ENCODE measurements around the gene LRTM2. TPM values are rescaled to one million over a fixed set of nuclear protein-coding genes. Genes with fewer than 3 reads are reported as not detected.
A peak's percentile ranks its signal among the peaks of the same experiment; 100 is the strongest.

Gene LRTM2
- total RNA-seq, 1 donor, result not detected

DNA sequence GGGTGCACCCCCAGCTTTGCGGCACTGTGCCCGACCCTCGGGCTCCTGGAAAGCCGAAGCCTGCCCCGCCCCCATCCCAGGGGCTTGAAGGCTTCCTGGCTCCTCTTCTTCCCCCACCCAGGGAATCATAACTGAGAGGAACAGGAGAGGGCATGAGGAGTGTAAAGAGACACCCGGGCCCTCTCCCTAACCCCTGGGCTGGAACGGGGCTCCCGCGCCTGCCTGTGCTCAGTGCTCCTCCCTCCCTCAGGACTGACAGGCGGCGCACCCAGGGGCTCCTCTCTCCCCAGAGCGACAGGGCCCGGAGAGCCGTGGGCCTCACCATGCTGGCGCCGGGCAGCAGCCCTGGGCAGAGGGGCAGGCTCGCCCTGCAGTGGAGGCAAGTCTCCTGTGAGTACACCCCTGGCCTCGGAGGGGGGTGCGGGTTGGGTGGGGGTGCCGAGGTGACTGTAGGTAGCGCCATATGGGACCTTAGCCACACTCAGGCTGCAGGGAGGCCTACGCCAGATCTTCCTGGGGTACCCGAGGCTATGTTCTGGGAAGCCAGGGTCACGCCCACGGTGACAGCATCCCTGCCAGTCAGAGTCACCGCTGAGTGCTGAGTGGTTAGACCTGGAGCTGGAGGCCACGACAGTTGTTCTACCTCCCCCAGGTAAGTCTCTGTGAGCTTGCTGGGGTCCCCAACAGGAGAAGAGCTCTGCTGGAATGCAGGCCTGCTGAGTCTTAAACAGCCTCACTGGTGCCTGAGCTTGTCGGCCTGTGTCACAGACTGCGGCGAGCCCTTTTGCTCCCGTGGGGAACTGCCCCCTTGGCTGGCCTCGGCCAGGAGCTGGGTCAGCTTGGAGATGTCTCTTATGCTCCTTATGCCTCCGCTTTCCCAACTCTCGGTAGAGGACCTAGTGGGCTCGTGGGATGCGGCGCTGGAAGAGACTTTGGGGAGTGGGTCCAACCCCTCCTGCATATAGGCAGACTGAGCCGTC lies 7.8 kb downstream of the LRTM2 start:
- no peak overlapping the region for H3K27ac ChIP-seq (ENCODE audit: low read depth, low read length)
- H3K36me3 ChIP-seq (ENCODE audit: insufficient read depth, low read length), result no peaks in the 10 kb centered on the region
- no peak overlapping the region for H3K4me2 ChIP-seq (ENCODE audit: insufficient read depth, low read length)
- H3K79me2 ChIP-seq (ENCODE audit: insufficient read depth, low read length), result no peaks in the 10 kb centered on the region
- TF ChIP-seq, protein P1, sequence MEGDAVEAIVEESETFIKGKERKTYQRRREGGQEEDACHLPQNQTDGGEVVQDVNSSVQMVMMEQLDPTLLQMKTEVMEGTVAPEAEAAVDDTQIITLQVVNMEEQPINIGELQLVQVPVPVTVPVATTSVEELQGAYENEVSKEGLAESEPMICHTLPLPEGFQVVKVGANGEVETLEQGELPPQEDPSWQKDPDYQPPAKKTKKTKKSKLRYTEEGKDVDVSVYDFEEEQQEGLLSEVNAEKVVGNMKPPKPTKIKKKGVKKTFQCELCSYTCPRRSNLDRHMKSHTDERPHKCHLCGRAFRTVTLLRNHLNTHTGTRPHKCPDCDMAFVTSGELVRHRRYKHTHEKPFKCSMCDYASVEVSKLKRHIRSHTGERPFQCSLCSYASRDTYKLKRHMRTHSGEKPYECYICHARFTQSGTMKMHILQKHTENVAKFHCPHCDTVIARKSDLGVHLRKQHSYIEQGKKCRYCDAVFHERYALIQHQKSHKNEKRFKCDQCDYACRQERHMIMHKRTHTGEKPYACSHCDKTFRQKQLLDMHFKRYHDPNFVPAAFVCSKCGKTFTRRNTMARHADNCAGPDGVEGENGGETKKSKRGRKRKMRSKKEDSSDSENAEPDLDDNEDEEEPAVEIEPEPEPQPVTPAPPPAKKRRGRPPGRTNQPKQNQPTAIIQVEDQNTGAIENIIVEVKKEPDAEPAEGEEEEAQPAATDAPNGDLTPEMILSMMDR (IDR thresholded peaks at IDR 0.05; ENCODE audit: extremely low read depth, low read depth, low read length), result no peak
- H3K9me3 ChIP-seq (ENCODE audit: low read depth, low read length), result no peaks in the 10 kb centered on the region
- H3K4me3 ChIP-seq (ENCODE audit: insufficient read depth, low read length), result no peak overlapping the region
- H3K27me3 ChIP-seq (ENCODE audit: insufficient read depth, low read length), result peaks cover 43% of the 10 kb centered on the region
- peaks cover 3% of the 10 kb centered on the region for H4K20me1 ChIP-seq (ENCODE audit: insufficient read depth, low read length)
- DNase-seq (ENCODE audit: insufficient read length, low spot score, missing footprints), result no peak
- H3K4me1 ChIP-seq (ENCODE audit: insufficient read depth, low read length), result no peaks in the 10 kb centered on the region
- H2AFZ ChIP-seq (ENCODE audit: low read length), result no peak overlapping the region

DNA sequence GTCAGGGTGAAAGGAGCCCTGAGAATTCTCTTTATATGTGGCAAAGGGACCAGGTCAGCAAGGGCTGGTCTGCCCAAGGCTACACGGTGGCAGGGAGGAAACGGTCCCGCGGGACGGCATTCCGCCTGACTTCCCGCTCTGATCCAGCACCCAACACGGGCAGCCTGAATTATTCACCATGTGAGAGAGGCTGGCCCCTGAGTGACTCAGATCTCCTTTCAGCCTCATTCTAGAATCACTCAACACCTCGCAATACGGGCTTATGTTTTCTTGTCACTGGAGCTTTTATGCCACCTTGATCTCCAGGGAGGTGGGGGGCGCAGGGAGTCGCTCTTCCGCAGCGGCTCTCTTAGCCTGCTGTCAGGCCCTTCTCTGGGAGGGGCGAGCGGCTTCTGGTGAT lies 8.5 kb downstream of the LRTM2 start:
- H2AFZ ChIP-seq (ENCODE audit: low read length), result no peak overlapping the region
- H3K27me3 ChIP-seq (ENCODE audit: insufficient read depth, low read length), result peaks cover 41% of the 10 kb centered on the region
- H4K20me1 ChIP-seq (ENCODE audit: insufficient read depth, low read length), result peaks cover 3% of the 10 kb centered on the region
- no peaks in the 10 kb centered on the region for H3K4me1 ChIP-seq (ENCODE audit: insufficient read depth, low read length)
- TF ChIP-seq, protein P1 (IDR thresholded peaks at IDR 0.05; ENCODE audit: extremely low read depth, low read depth, low read length), result no peak
- no peaks in the 10 kb centered on the region for H3K79me2 ChIP-seq (ENCODE audit: insufficient read depth, low read length)
- DNase-seq (ENCODE audit: insufficient read length, low spot score, missing footprints), result no peak
- H3K9me3 ChIP-seq (ENCODE audit: low read depth, low read length), result no peaks in the 10 kb centered on the region
- no peak overlapping the region for H3K4me2 ChIP-seq (ENCODE audit: insufficient read depth, low read length)
- no peak overlapping the region for H3K27ac ChIP-seq (ENCODE audit: low read depth, low read length)
- H3K36me3 ChIP-seq (ENCODE audit: insufficient read depth, low read length), result no peaks in the 10 kb centered on the region
- H3K4me3 ChIP-seq (ENCODE audit: insufficient read depth, low read length), result no peak overlapping the region

DNA sequence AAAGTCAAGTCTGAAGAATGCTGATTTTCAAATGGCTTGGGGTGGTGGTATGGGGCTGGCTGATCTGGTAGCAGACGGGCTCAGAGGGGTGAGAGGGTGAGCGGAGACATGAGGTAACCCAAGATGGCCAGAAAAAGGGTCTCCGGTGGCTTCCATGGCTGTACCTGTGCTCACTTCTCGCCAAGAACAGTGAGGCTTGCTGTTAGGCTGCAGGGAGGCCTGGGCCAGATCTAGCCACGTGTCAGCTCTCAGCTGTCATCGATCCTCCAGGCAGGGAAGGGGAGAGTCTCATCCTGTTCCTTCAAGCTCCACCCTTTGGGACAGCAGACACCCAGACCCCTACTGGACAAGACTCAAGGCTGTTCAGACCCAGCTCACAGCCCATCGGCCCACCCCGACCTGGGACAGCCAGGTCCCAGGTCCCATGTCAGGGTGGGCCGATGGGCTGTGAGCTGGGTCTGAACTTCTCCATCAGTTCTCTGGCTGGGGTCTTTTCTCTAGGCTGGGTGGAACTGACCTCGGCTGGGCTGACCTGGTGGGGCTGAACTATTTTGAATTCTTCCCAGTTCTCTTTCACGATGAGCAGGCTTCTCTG lies 9.0 kb downstream of the LRTM2 start:
- DNase-seq (ENCODE audit: insufficient read length, low spot score, missing footprints), result peak; percentile 77
- Histone ChIP-seq H4K20me1 (ENCODE audit: insufficient read depth, low read length) (peaks cover 3% of the 10 kb centered on the region), H3K36me3 (ENCODE audit: insufficient read depth, low read length) (no peaks in the 10 kb centered on the region), H3K4me1 (ENCODE audit: insufficient read depth, low read length) (no peaks in the 10 kb centered on the region), H3K4me3 (ENCODE audit: insufficient read depth, low read length) (no peak overlapping the region), H3K27me3 (ENCODE audit: insufficient read depth, low read length) (peaks cover 39% of the 10 kb centered on the region), H3K27ac (ENCODE audit: low read depth, low read length) (no peak overlapping the region), H3K9me3 (ENCODE audit: low read depth, low read length) (no peaks in the 10 kb centered on the region), H2AFZ (ENCODE audit: low read length) (no peak overlapping the region), H3K4me2 (ENCODE audit: insufficient read depth, low read length) (no peak overlapping the region), H3K79me2 (ENCODE audit: insufficient read depth, low read length) (no peaks in the 10 kb centered on the region)
- TF ChIP-seq, protein P1 (IDR thresholded peaks at IDR 0.05; ENCODE audit: extremely low read depth, low read depth, low read length), result no peak

DNA sequence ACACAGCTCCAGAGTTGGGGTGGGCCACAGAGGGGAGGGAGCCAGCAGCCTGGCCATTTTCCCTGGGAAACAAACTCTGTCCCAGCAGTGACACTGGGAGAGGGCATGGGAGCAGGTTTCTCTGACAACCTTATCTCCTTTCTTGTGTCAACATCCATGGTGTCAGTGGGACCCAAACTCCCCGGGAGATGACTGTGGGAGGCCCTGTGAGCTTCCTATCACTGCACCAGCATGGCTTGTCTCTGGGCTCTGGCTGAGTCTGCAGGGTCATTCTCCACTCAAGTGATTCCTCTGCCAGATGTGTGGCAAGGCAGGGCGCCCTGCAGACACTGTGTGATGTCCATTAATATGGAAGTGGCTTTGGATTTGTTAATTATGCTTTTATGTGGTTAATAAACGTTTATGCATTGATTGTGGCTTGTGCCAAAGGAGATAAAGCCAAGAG lies 10.1 kb downstream of the LRTM2 start:
- H3K4me3 ChIP-seq (ENCODE audit: insufficient read depth, low read length), result no peak overlapping the region
- TF ChIP-seq, protein P1 (IDR thresholded peaks at IDR 0.05; ENCODE audit: extremely low read depth, low read depth, low read length), result no peak
- no peak overlapping the region for H3K27ac ChIP-seq (ENCODE audit: low read depth, low read length)
- no peak overlapping the region for H2AFZ ChIP-seq (ENCODE audit: low read length)
- peaks cover 35% of the 10 kb centered on the region for H3K27me3 ChIP-seq (ENCODE audit: insufficient read depth, low read length)
- H4K20me1 ChIP-seq (ENCODE audit: insufficient read depth, low read length), result peaks cover 3% of the 10 kb centered on the region
- peak; percentile 73 for DNase-seq (ENCODE audit: insufficient read length, low spot score, missing footprints)
- H3K36me3 ChIP-seq (ENCODE audit: insufficient read depth, low read length), result no peaks in the 10 kb centered on the region
- H3K79me2 ChIP-seq (ENCODE audit: insufficient read depth, low read length), result no peaks in the 10 kb centered on the region
- no peak overlapping the region for H3K4me2 ChIP-seq (ENCODE audit: insufficient read depth, low read length)
- H3K9me3 ChIP-seq (ENCODE audit: low read depth, low read length), result no peaks in the 10 kb centered on the region
- H3K4me1 ChIP-seq (ENCODE audit: insufficient read depth, low read length), result no peaks in the 10 kb centered on the region

All from osteoblast (primary cell).